SHP77 (cell line): ENCODE results near the gene ADM2.

ENCODE experiments used
- DNase-seq, 2 experiments: peaks; one replicate each; lab custom pipeline; 2025; lab: John Stamatoyannopoulos, UW

ADM2 gene

GRCh38 chr22:50467773-50468440, 13.4 kb upstream of the ADM2 start:
- no peak for DNase-seq

GRCh38 chr22:50468626-50469025, 12.7 kb upstream of the ADM2 start:
- DNase-seq, result no peak

GRCh38 chr22:50469377-50470305, 11.7 kb upstream of the ADM2 start:
- DNase-seq, result no peak

- DNase-seq, result no peak
Measured at GRCh38 chr22:50470491-50470890, 10.9 kb upstream of the ADM2 start.

- no peak for DNase-seq
Measured at GRCh38 chr22:50471197-50471847, 10.0 kb upstream of the ADM2 start.

GRCh38 chr22:50471962-50472361, 9.4 kb upstream of the ADM2 start:
- DNase-seq, result no peak

- peak in 1 of 2 experiments; percentile 22 for DNase-seq
Measured at GRCh38 chr22:50473088-50473487, 8.3 kb upstream of the ADM2 start.

GRCh38 chr22:50473855-50474671, 7.3 kb upstream of the ADM2 start:
- peak in 1 of 2 experiments; percentile 41 for DNase-seq

- DNase-seq, result peak; percentile 88 to 92
Measured at GRCh38 chr22:50474710-50475651, 6.4 kb upstream of the ADM2 start, which contains the start of gene SBF1. TSS of gene SBF1 (minus strand) at chr22:50475035. CDS start at chr22:50474840, 195 bp downstream.

GRCh38 chr22:50475652-50476002, 5.7 kb upstream of the ADM2 start:
- DNase-seq, result no peak

GRCh38 chr22:50476868-50477267, 4.5 kb upstream of the ADM2 start:
- no peak for DNase-seq

- no peak for DNase-seq
Measured at GRCh38 chr22:50477923-50478322, 3.4 kb upstream of the ADM2 start.

GRCh38 chr22:50479721-50480120, 1.6 kb upstream of the ADM2 start:
- no peak for DNase-seq

- DNase-seq, result no peak
Measured at GRCh38 chr22:50481045-50481439, 301 bp upstream of the ADM2 start.

- DNase-seq, result no peak
Measured at GRCh38 chr22:50482107-50483074, 1.0 kb downstream of the ADM2 start.

- DNase-seq, result no peak
Measured at GRCh38 chr22:50483106-50483505, 1.8 kb downstream of the ADM2 start.

GRCh38 chr22:50483556-50483955, 2.2 kb downstream of the ADM2 start:
- DNase-seq, result no peak

- no peak for DNase-seq
Measured at GRCh38 chr22:50483977-50484853, 2.9 kb downstream of the ADM2 start.
